K562 (cell line): ENCODE results near the gene PLXNB2.

Experiments used
- E2F1 ChIP-seq: sonication (generic); formaldehyde crosslinking; IDR thresholded peaks from 2 replicates; pipeline ENCODE4 v1.8.1; 2023; ENCODE audit warnings: mild to moderate bottlenecking, missing genetic modification reagents, moderate library complexity
- TF ChIP-seq, protein P1 (sequence below): sonication (generic); formaldehyde crosslinking; IDR thresholded peaks from 2 replicates; pipeline ENCODE4 v1.8.0; 2023; ENCODE audit warnings: mild to moderate bottlenecking, missing genetic modification reagents

GRCh38 chr22:50287731-50288130 lies 19.7 kb downstream of the PLXNB2 start:
- TF ChIP-seq, protein P1, sequence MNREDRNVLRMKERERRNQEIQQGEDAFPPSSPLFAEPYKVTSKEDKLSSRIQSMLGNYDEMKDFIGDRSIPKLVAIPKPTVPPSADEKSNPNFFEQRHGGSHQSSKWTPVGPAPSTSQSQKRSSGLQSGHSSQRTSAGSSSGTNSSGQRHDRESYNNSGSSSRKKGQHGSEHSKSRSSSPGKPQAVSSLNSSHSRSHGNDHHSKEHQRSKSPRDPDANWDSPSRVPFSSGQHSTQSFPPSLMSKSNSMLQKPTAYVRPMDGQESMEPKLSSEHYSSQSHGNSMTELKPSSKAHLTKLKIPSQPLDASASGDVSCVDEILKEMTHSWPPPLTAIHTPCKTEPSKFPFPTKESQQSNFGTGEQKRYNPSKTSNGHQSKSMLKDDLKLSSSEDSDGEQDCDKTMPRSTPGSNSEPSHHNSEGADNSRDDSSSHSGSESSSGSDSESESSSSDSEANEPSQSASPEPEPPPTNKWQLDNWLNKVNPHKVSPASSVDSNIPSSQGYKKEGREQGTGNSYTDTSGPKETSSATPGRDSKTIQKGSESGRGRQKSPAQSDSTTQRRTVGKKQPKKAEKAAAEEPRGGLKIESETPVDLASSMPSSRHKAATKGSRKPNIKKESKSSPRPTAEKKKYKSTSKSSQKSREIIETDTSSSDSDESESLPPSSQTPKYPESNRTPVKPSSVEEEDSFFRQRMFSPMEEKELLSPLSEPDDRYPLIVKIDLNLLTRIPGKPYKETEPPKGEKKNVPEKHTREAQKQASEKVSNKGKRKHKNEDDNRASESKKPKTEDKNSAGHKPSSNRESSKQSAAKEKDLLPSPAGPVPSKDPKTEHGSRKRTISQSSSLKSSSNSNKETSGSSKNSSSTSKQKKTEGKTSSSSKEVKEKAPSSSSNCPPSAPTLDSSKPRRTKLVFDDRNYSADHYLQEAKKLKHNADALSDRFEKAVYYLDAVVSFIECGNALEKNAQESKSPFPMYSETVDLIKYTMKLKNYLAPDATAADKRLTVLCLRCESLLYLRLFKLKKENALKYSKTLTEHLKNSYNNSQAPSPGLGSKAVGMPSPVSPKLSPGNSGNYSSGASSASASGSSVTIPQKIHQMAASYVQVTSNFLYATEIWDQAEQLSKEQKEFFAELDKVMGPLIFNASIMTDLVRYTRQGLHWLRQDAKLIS (CRISPR knock-in tag), result no peak
- TF ChIP-seq E2F1 (CRISPR knock-in tag), result no peak
